NOMO-1 treated with DMSO at 0.1 percent for 48 hours (cell line): ENCODE results near the gene NIT2.
"Not testable (repeated sequence)": the region's sequence is repeated elsewhere in the genome, so short reads cannot be mapped to it uniquely, and the experiment has no call there.

Experiments
- DNase-seq: peaks from one replicate; lab custom pipeline; 2025; ENCODE audit not compliant: unreplicated experiment; lab: John Stamatoyannopoulos, UW

NIT2 gene

GRCh38 chr3:100336229-100336628, 1.7 kb downstream of the NIT2 start:
- not testable (repeated sequence) for DNase-seq

- DNase-seq: no peak
Measured at GRCh38 chr3:100338911-100339310, 4.4 kb downstream of the NIT2 start.

DNA sequence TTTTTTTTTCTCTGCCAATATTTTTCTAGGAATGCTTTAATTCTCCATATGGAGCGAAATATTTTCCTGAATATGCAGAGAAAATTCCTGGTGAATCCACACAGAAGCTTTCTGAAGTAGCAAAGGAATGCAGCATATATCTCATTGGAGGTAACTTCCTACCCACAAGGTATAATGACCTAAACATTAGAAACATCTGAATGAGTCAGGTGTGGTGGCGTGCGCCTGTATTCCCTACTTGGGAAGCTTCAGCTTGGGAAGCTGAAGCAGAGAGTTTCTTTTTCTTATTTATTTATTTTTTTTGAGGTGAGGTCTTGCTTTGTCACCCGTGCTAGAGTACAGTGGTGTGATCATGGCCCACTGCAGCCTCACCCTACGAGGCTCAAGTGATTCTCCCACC, 5.2 kb downstream of the NIT2 start:
- no peak for DNase-seq

- DNase-seq: no peak
Measured at GRCh38 chr3:100340527-100340926, 6.0 kb downstream of the NIT2 start.

- DNase-seq: no peak
Measured at GRCh38 chr3:100348727-100349126, 14.2 kb downstream of the NIT2 start.

DNA sequence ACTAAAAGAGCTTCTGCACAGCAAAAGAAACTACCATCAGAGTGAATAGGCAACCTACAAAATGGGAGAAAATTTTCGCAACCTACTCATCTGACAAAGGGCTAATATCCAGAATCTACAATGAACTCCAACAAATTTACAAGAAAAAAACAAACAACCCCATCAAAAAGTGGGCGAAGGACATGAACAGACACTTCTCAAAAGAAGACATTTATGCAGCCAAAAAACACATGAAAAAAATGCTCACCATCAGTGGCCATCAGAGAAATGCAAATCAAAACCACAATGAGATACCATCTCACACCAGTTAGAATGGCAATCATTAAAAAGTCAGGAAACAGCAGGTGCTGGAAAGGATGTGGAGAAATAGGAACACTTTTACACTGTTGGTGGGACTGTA, 17.2 kb downstream of the NIT2 start:
- not testable (repeated sequence) for DNase-seq

DNA sequence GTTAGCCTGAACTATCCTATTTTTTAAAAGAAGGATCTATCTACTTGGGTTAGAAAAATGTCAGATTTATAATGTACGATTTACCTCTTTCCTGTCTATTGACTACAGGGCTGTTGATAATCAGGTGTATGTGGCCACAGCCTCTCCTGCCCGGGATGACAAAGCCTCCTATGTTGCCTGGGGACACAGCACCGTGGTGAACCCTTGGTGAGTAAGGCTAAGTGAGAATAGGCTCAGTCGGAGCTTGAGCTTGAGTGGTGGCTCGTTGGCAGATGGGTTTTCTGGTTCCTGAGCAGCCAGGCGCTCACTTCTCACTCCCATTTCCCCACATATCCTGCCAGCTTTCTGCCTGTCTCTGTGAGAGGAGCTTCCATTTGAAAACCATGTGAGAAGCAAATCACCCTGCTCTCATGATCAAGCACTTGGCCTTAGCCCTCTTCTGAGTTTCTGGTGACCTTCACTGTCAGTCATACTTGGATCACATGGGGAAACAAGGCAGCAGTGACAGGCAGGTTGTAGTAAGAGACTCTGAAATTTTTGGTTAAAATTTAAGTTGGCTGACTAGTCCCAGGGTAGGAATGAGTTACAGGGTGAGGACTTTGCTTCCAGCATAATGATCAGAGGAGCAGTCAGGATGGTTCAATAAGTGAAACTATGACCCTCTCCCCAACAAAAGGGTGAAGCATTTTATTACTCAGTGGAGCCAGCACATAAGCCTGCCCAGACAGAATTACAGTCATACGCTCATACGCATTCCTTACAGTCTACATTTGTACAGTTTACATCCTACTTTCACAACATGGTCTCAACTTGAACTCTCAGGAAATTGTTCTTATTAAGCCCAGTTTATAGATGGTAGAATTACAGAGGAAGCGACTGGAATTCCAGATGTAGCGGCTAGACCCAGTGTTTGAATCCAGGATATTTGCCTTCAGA, 18.0 kb downstream of the NIT2 start:
- DNase-seq: no peak

DNA sequence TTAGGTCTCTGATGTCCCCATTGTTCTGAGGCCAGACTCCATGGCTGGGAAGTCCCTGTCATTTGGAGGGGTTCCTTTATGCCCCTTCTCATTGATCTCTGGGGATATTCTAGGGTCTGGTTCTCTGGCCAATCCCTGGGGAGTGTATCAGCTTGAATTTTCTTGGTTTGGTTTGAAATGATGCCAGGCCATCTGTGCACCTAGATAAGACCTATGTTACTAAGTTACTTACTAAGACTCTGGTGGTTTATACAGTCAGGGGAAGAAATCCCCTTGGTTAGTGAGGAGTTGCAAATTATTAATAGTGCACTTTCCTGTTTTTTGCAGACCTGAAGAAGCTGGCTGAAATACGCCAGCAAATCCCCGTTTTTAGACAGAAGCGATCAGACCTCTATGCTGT, 20.3 kb downstream of the NIT2 start:
- DNase-seq: no peak

DNA sequence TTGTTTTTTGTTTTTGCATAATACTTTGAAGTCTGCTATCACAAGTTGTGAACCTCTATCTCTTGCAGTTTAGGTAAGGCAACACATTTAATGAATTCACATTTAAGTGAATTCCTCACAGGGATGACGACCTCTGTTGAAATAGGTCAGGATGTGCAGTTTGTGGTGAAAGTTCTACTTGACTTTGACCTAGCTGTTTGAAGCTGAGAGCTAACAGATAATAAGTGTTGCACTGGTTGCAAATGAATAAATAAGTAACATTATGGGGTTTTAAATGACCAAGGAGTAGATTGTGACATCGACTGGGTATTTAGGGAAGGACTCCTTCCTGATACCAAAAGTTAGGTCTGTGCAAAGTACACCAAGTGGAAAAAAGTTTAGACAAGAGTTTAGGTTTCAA, 23.9 kb downstream of the NIT2 start:
- DNase-seq: no peak

- no peak for DNase-seq
Measured at GRCh38 chr3:100359035-100359434, 24.5 kb downstream of the NIT2 start.

- DNase-seq: no peak
Measured at GRCh38 chr3:100360757-100361496, 26.4 kb downstream of the NIT2 start.

DNA sequence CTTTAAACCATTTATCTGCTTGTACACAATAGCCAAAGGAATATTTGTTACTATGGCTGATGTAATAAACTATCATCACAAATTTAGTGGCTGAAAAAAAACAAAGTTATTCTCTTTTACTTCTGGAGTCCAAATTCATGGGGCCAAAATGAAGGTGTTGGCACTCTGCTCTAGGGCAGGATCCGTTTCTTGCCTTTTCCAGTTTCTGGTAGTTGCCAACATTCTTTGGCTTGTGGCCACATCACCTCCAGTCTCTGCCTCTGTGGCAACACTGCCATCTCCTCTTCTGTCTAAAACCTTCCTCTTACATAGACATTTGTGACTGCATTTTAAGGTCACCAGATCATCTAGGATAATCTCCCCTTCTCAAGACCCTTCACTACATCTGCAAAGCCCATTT, 27.3 kb downstream of the NIT2 start:
- DNase-seq: no peak

- DNase-seq: no peak
Measured at GRCh38 chr3:100364421-100364820, 29.9 kb downstream of the NIT2 start.

DNA sequence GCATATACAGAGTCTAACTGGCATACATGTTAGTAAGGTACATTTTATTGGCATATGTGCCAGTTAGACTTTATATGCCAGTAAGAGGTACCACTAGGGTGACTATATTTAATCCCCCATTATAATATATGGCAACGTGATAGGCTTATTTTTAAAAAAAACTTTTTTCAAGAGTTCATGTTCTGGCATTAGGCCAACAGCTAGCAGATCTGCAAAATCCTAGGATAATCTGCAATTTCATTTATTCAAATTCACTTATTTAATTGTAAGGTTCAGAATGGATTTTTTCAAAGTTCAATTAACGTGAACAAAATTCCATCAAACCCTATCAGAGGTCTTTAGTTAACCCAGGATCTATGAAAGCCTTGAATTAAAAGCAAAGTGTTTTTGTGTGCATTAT, 31.9 kb downstream of the NIT2 start:
- no peak for DNase-seq

DNA sequence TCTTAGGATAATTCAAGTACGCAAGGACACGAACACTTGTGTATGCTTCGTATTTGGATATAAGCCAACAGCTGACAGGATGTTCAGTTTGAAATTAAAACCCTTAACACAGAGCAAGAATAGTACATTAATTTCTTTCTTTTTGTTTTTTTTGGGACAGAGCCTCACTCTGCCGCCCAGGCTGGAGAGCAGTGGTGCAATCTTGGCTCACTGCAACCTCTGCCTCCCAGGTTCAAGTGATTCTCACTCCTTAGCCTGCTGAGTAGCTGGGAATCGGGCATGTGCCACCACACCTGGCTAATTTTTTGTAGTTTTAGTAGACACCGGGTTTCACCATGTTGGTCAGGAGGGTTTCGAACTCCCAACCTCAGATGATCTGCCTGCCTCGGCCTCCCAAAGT, 33.9 kb downstream of the NIT2 start:
- DNase-seq: no peak

GRCh38 chr3:100370756-100371155, 36.2 kb downstream of the NIT2 start:
- no peak for DNase-seq

- no peak for DNase-seq
Measured at GRCh38 chr3:100374521-100374920, 40.0 kb downstream of the NIT2 start.

DNA sequence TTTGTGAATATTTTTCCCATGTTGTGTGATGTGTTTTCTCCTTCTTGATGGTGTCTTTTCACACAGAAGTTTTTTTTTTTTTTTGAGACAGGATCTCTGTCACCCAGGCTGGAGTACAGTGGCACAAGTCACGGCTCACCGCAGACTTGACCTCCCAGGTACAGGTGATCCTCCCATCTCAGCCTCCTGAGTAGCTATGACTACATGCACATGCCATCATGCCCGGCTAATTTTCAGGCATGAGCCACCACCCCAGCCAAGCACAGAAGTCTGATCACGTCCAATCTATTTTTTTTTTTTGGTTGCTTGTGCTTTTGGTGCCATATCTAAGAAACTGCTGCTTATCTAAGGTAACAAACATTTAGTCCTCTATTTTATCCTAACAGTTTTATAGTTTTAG, 41.7 kb downstream of the NIT2 start:
- DNase-seq: no peak

DNA sequence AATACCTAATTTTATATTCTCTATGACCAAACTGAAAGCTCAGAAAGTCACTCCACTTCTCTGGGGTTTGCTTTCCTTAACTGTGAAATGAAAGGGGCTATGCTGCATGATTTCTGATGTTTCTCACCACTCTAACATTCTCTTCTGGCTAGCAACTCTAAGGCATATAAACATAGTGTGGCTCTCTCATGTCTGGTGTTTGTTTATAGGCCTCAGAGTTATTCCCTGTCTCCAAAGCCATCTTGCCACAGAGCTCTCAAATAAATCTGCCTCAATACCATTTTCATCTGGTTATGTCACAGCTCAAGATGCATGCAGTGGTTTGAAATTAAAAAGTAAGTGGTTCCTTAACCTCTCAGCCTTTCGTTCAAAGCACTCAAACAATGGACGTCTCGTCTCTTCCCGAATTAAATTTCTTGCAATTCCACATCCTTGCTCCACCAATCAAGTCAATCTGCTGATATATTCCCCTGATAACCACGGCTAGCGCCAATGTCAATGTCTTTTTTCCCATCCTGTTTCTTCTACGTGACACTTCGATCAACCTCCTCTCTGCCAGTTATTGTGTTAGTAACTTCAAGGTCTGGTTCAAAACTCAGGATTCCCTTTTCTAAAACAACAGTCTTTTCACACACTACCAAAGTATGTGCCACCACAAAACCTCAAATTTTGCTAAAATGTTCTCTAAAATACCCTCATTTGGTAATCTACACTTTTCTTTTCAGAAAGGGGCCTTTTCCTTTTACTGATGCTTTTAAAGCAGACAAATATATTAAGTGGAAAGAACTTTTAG, 50.4 kb downstream of the NIT2 start:
- DNase-seq: no peak

- DNase-seq: no peak
Measured at GRCh38 chr3:100386437-100387074, 52.0 kb downstream of the NIT2 start.

- no peak for DNase-seq
Measured at GRCh38 chr3:100389025-100389424, 54.5 kb downstream of the NIT2 start.
